ENCODE measurements around the gene SEPTIN5. TPM values are rescaled to one million over a fixed set of nuclear protein-coding genes. Genes with fewer than 3 reads are reported as not detected.

Gene SEPTIN5
- total and polyA plus RNA-seq, 2 experiments from 2014 or later, result 4.3 to 17.2 TPM

GRCh38 chr22:19716829-19717105 lies 2.5 kb downstream of the SEPTIN5 start:
- TF ChIP-seq NANOG (IDR thresholded peaks at IDR 0.05; ENCODE audit: borderline replicate concordance) (no peak), CTCF (conservative IDR thresholded peaks at IDR 0.05; ENCODE audit: low read depth in 2 of 2) (no peak), REST (IDR thresholded peaks at IDR 0.05; ENCODE audit: unreplicated experiment) (no peak), EZH2 (IDR thresholded peaks at IDR 0.05; ENCODE audit: low read depth, unreplicated experiment) (no peak), ETS1 (IDR thresholded peaks at IDR 0.05) (no peak), ZNF114 (CRISPR knock-in tag; IDR thresholded peaks at IDR 0.05) (no peak), EZH2phosphoT487 (IDR thresholded peaks at IDR 0.05; ENCODE audit: unreplicated experiment) (no peak), STAT1 (IDR thresholded peaks at IDR 0.05; ENCODE audit: unreplicated experiment) (no peak), JUNB (IDR thresholded peaks at IDR 0.05; ENCODE audit: unreplicated experiment) (no peak), ZNF331 (CRISPR knock-in tag; IDR thresholded peaks at IDR 0.05; ENCODE audit: low read depth) (no peak), ZNF462 (CRISPR knock-in tag; IDR thresholded peaks at IDR 0.05) (no peak), CREB1 (CRISPR knock-in tag; IDR thresholded peaks at IDR 0.05; ENCODE audit: low read depth) (no peak), POLR2AphosphoS5 (IDR thresholded peaks at IDR 0.05; ENCODE audit: low read depth) (no peak)
- Mint-ChIP-seq H3K4me1 (peaks cover 10% of the 10 kb centered on the region), H3K9me3 (peaks cover 3% of the 10 kb centered on the region; the same call in 1 of the 3 replicates), H3K27me3 (ENCODE audit: insufficient read depth, low read depth, poor library complexity) (peaks cover 60% of the 10 kb centered on the region), H3K4me3 (no peak overlapping the region), H3K27ac (no peak overlapping the region), H3K36me3 (ENCODE audit: low read depth) (peaks cover 11% of the 10 kb centered on the region; the same call in 2 of the 3 replicates)
- Histone ChIP-seq H3K79me2 (replicated peaks; ENCODE audit: insufficient read depth) (no peaks in the 10 kb centered on the region), H3K4me1 (ENCODE audit: insufficient read depth) (peaks cover 4% of the 10 kb centered on the region; the same call in 1 of the 2 replicates), H3K4me3 (no peak overlapping the region), H3K27me3 (ENCODE audit: insufficient read depth) (peaks cover 84% of the 10 kb centered on the region), H3K4me2 (no peak overlapping the region), H3K9me2 (ENCODE audit: insufficient read depth) (no peaks in the 10 kb centered on the region), H3F3A (replicated peaks; ENCODE audit: low read depth) (no peaks in the 10 kb centered on the region), H3K36me3 (ENCODE audit: insufficient read depth) (no peaks in the 10 kb centered on the region), H4K20me1 (replicated peaks; ENCODE audit: insufficient read depth) (peaks cover 7% of the 10 kb centered on the region), H2AFZ (no peak overlapping the region), H3K27ac (ENCODE audit: low read depth) (no peak overlapping the region)
- DNase-seq (ENCODE audit: low spot score) (no peak), ATAC-seq (no peak)
